ENCODE results near the gene ST6GALNAC2.
A peak's percentile ranks its signal among the peaks of the same experiment; 100 is the strongest.
"Not testable (repeated sequence)": the region's sequence is repeated elsewhere in the genome, so short reads cannot be mapped to it uniquely, and the experiment has no call there.

ST6GALNAC2 gene

DNA sequence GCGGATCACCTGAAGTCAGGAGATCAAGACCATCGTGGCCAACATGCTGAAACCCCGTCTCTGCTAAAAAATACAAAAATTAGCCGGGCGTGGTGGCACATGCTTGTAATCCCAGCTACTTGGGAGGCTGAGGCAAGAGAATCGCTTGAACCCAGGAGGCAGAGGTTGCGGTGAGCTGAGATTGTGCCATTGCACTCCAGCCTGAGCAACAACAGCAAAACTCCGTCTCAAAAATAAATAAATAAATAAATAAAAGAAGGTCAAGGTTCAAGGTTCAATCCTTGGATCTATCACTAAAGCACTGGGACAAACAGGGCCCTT, 60.2 kb downstream of the ST6GALNAC2 start:
- not testable (repeated sequence) for DNase-seq

DNA sequence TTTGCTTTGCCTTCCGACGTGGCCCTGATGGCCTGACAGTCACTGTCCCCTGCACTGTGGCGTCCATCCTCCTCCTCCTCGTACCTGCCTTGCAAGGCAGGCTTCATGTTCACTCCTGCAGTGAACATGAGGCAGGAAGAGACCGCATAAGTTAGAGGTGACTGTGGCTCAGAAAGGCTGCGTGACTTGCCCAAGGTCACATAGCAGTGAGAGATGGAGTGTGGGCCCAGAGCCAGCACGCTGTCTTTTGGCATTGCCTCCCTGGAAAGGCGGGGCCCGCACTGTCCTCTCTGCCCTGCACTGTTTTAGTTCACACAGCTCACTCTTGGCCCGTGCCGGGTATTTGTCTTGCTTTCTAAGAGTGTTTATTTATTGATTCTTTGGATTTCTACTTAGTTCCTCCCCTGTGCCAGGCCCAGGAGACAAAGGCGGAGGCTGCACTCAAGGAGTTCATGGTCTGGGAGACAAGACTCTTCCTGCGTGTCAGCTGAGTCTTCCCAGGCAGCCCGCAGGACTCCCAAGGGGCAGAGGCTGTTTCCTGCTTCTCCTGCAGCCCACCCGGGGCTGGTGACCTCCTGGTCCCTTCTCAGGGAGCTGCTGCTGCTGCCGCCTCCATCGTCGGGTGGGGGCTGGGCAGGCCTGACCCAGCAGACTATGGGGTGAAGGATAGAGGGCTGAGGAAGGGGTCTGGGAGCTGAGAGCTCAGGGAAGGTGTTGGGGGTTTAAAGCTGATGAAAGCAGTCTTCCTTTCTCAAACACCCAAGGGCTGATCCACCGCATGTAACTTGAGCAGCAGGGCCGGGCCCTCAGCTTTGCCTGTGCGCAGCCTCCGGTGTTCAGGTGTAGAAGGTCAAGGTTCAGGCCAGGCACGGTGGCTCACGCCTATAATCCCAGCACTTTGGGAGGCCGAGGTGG, 60.8 kb downstream of the ST6GALNAC2 start:
- DNase-seq: no peak

- DNase-seq: peak; percentile 69
Measured at GRCh38 chr17:76523084-76524037, 62.3 kb downstream of the ST6GALNAC2 start.

GRCh38 chr17:76521683-76522082, 64.0 kb downstream of the ST6GALNAC2 start:
- not testable (repeated sequence) for DNase-seq

DNA sequence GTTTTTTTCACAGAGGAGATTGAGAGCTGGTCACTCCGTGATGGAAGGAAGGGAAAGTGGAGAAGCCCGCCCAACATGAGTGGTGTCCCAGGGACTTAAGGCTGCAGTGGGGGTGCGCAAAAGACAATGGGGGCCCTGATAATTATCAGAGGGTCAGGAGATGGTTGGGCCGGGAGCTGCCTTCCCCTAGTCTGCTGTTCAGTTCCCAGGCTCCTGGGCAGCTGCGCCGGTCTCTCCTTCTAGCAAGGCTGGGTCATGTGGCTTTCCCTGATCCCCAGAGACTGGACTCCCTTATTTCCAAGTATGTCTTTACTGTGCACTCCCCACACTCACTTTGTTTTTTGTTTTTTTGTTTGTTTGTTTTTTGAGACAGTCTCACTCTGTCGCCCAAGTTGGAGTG, 64.4 kb downstream of the ST6GALNAC2 start:
- no peak for DNase-seq

DNA sequence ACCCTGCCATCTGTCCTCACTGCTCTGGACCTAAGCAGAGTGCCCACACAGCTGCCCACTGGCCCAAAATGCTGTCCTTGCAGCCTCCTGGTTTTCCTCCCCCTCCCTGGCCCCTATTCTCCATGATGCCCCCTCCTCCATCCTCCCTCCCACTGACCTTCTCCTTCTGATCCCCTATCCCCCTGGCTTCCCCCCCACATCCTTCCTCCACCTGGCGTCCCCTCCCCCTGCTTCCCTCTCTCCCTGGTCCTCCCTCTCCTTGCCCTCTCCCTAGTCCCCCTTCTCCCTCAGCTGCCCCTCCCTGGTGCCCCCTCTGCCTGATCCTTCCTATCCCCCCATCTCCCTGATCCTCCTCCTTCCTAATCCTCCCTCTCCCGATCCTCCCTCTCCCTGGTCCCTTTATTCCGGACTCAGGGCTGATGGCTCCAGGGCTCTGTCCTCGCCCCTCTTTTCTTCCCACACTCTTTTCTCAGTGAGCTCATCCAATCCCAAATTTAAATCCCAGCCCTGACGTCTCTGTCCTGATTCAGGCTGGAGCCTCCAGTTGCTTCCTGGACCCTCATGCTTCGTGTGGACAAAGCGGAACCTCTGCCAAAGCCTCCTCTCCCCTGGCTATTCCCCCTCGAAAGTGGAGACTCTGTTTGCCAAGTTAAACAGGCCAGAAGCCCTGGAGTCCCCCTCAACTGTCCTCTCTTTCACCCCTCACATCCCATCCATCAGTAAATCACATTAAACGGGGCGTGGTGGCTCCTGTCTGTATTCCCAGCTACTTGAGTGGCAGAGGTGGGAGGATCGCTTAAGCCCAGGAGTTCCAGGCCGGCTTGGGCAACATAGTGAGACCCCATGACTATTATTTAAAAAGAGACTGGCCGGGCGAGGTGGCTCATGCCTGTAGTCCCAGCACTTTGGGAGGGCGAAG, 66.4 kb downstream of the ST6GALNAC2 start:
- DNase-seq: no peak

DNA sequence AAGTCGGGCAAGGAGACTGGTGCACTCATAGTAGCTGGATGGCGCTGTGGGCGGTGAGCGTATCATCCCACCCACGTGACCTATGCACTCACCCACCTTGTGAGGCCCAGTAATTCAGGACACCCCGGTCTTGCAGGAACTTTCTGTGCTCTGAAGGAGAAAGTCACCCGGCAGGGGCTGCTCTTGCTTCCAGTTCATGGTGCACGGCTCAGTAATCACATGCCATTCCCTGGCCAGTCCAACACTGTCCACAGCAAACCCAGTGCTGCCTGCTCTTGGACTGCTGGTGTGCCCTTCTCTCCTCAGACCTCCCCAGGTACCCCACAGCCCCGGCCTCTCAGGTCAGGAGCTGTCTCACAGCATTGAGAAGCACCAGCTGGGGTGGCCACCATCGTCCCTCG, 68.0 kb downstream of the ST6GALNAC2 start:
- DNase-seq: no peak
